Mucosa of descending colon (tissue), 3 donors: ENCODE measurements around the gene FOSL1. TPM values are rescaled to one million over a fixed set of nuclear protein-coding genes. Genes with fewer than 3 reads are reported as not detected.

Experiments
- ATAC-seq: fragments of 200-7000 bp; cut with Tn5 transposase; one replicate; pipeline ENCODE4 v1.9.1; 2020; ENCODE audit warnings: mild to moderate bottlenecking, moderate library complexity
- DNase-seq, 3 donors: peaks; one replicate each; pipeline ENCODE4 v3.0.0-alpha.2; 2020
- H3K36me3 ChIP-seq: fragments of 200-600 bp; one replicate; pipeline ENCODE4 v1.8.0; 2021; ENCODE audit warnings: low read depth, mild to moderate bottlenecking
- H3K4me1 ChIP-seq: fragments of 200-600 bp; one replicate; pipeline ENCODE4 v1.8.0; 2021; ENCODE audit warnings: low read depth, mild to moderate bottlenecking
- H3K4me3 ChIP-seq: fragments of 200-600 bp; one replicate; pipeline ENCODE4 v1.8.0; 2021; ENCODE audit warnings: mild to moderate bottlenecking
- H3K9me3 ChIP-seq: fragments of 200-600 bp; one replicate; pipeline ENCODE4 v1.8.0; 2021; ENCODE audit warnings: mild to moderate bottlenecking
- intact Hi-C, 2 donors: fragments of 100-400 bp; cut with DNase I in 1 of 2; cut with micrococcal nuclease in 1 of 2; formaldehyde crosslinking; loops; one replicate each; pipeline versions ENCODE4 v1.11.0 to v1.11.1; 2022; cut with DNase I, micrococcal nuclease
- total RNA-seq, 3 donors: library from RNA; stranded (reverse); fragmentation: NEBNext Ultra II Directional in 2 of 3; extraction: Animal tissue kit (Norgen Biotek cat#: 25700) in 2 of 3; gene quantifications; one replicate each; pipeline versions ENCODE4 v1.2.1 to v1.2.4, GENCODE V29; 2021 to 2023
- TF ChIP-seq, protein P1 (sequence below): fragments of 200-600 bp; IDR thresholded peaks from one replicate; pipeline ENCODE4 v1.8.0; 2022; ENCODE audit warnings: antibody characterized with exemption, mild to moderate bottlenecking
- donor health status: DM: no; HTN: no; CAD: no; lungs with moderate emphysema.
- donor health status: DM: no; HTN: no; CAD: no.
- donor health status: DM: no; HTN: yes; CAD: no.

Gene FOSL1
- total RNA-seq, 3 donors from 2014 or later, result 1.2 to 1.6 (median 1.2) TPM

DNA sequence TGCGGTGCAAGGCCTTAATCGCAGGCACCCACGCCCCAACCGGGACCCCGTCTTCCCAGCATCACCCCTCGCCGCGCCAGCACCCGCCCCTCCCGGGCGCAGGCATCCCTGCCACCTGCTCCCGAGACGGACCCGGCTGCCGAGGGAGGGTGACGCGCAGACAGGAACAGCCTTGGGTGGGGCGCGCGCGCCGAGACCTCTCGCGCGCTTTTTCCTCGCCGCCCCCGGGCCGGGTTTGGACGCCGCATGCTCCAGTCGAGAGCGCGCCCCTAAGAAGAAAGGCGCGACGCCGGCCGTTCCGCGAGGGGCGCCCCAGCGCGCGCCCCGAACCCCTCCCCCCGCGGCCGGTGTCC lies 42.7 kb downstream of the FOSL1 start:
- no peaks in the 10 kb centered on the region for H3K9me3 ChIP-seq
- TF ChIP-seq, protein P1, sequence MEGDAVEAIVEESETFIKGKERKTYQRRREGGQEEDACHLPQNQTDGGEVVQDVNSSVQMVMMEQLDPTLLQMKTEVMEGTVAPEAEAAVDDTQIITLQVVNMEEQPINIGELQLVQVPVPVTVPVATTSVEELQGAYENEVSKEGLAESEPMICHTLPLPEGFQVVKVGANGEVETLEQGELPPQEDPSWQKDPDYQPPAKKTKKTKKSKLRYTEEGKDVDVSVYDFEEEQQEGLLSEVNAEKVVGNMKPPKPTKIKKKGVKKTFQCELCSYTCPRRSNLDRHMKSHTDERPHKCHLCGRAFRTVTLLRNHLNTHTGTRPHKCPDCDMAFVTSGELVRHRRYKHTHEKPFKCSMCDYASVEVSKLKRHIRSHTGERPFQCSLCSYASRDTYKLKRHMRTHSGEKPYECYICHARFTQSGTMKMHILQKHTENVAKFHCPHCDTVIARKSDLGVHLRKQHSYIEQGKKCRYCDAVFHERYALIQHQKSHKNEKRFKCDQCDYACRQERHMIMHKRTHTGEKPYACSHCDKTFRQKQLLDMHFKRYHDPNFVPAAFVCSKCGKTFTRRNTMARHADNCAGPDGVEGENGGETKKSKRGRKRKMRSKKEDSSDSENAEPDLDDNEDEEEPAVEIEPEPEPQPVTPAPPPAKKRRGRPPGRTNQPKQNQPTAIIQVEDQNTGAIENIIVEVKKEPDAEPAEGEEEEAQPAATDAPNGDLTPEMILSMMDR, result no peak
- ATAC-seq (no peak), DNase-seq (peak; percentile 70 to 86 (median 81))
- intact Hi-C loops, result no loop called here
- peaks cover 46% of the 10 kb centered on the region for H3K4me1 ChIP-seq
- peaks cover 4% of the 10 kb centered on the region for H3K36me3 ChIP-seq
- H3K4me3 ChIP-seq, result peak overlapping the region; percentile 99

DNA sequence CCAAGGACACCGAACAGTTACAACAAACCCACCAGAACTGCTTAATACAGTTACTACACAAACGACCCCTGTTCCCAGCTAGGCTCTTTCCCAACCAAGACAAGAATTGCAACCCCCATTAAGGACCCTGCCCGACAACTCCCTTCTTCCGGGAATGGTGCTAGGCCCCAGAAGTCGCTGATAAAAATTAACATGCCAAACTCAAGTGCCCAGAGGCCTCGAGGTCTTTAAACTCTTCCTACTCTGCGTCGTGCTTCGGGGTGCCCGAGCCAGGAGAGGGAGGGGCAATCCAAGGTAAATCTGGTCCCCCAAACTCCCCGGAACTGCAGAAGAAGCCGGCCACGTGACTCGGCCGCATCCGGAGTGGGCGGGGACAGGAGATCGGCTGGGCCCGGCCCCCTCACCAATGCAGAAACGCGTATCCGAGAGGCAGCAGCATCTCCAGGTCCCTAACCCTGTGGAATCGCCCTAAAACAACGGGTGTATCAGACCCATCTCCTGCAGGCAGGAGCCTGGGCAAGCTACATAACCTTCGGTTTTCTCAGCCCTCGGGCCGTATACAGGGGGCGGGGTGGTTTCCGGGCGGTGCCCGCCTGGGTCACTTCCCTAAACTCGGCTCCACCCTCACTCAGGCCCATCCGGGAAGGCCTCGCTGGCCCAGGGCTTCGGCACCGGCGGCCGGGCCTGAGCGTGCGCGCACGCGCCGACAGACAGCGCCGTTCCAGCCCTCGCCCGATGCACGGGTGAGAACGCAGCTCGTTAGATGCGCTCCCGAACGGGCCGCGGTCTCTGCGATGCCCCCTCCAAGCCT lies 43.3 kb downstream of the FOSL1 start:
- H3K4me1 ChIP-seq, result peaks cover 51% of the 10 kb centered on the region
- intact Hi-C loops, result no loop called here

DNA sequence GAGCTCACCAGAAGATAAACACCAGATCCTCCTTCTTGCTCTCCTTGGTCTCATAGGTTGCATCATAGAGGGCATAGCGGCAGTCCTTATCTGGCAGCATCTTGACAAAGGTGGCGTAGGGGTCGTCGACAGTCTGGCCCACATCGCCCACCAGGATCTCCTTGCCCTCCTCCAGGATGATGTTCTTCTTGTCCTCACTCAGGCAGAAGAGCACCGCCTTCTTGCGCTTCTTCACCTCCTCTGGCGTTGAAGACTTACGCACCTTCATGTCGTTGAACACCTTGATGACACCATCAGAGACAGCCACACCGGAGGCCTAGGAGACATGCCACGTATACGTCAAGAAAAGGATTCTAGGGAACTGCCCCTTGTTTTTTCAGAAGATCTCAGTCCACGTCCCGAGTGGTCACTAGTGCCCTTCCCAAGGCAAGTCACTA lies 44.2 kb downstream of the FOSL1 start:
- Histone ChIP-seq H3K4me3 (no peak overlapping the region), H3K36me3 (peaks cover 4% of the 10 kb centered on the region), H3K4me1 (peaks cover 43% of the 10 kb centered on the region), H3K9me3 (no peaks in the 10 kb centered on the region)
- intact Hi-C loops, result no loop called here
- TF ChIP-seq, protein P1, result no peak
- ATAC-seq, result no peak
- DNase-seq, result peak in 1 of 3 donors; percentile 35

More for the DNA sequence above, 43.3 kb downstream of the FOSL1 start:
- peak; percentile 91 to 93 (median 91) for DNase-seq
- peak; percentile 33 for ATAC-seq
- H3K36me3 ChIP-seq, result peaks cover 4% of the 10 kb centered on the region
- peak overlapping the region; percentile 99 for H3K4me3 ChIP-seq
- TF ChIP-seq, protein P1, result no peak
- H3K9me3 ChIP-seq, result no peaks in the 10 kb centered on the region

DNA sequence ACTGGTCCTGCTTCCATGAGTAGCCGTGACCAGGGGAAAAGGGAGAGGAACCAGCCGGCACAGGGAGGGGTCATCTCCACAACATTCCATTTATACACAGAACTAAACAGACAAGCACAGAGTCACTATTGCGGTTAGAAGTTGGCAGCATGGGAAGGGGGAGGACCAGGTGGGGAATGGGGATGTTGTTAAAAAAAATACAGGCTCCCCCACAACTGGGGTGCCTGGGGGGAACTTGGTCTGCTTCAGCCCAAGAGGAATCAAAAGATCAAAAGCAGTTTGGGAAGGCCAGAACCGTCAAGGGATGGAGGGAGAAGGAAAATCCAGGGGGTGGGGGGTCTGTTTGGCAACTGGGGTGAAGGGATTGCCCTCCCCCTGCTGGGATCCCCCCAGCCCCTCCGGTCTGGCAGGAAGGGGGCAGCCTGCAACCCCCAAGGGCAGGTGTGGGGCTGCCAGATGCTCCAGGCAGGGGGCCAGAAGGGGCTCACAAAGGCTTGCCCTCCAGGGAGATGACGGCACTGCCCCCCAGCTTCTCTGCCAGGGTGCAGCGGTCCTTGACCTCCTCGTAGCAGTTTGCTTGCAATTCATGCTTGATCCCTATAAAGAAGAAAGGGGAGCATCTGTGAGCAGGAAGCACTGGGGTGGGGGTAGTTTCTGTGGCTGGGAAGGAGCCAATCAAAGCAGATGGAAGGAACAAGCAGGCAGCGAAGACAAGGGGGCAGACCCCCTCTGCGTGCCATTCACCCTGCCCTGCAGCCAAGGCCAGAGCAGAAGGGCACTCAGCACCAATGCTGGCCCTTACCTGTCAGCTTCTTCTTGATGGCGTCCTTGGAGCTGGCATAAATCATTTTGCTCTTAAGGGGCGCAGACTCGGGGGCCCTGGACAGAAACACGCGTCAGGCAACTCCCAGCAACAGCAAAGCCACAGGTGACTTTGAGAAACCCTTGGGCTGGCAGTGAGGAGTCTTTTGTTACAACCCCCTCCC lies 45.0 kb downstream of the FOSL1 start:
- intact Hi-C loops, result no loop called here
- Histone ChIP-seq H3K4me3 (no peak overlapping the region), H3K36me3 (peaks cover 4% of the 10 kb centered on the region), H3K4me1 (peaks cover 40% of the 10 kb centered on the region), H3K9me3 (no peaks in the 10 kb centered on the region)
- ATAC-seq (no peak), DNase-seq (peak in 2 of 3 donors; percentile 51 to 63)
- TF ChIP-seq, protein P1, result no peak

DNA sequence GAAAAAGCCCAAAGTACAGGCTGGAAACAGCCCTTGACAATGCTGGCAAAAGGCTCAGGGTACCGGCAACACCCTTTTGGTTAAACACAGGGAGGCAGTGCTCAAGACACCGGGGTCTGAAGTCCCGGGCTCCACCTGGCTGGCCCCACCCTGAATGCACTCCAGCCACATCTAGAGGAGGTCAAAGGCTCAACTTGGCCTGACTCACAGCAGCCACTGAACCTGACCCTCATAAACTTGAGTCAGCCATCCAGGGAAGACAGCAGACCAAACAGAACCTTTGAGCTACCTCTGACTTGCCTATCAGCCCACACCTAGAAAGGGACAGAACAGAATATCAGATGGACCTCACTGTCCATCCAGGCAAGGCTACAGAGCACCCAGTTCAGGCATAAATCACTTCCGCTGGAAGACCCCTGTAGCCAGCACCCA lies 46.0 kb downstream of the FOSL1 start:
- TF ChIP-seq, protein P1, result no peak
- peaks cover 40% of the 10 kb centered on the region for H3K4me1 ChIP-seq
- H3K36me3 ChIP-seq, result peaks cover 4% of the 10 kb centered on the region
- no peak overlapping the region for H3K4me3 ChIP-seq
- peak; percentile 88 to 92 (median 89) for DNase-seq
- no peaks in the 10 kb centered on the region for H3K9me3 ChIP-seq
- peak; percentile 63 for ATAC-seq
- intact Hi-C loops, result no loop called here
